OCI-LY1 (cell line): ENCODE data around the gene A4GNT.
"Not testable (repeated sequence)": the region's sequence is repeated elsewhere in the genome, so short reads cannot be mapped to it uniquely, and the experiment has no call there.

ENCODE experiments used
- H2AFZ ChIP-seq: fragments of 200-600 bp; sonication (generic), shearing (Covaris generic); 2 replicates; pipeline ENCODE4 v1.6.0; 2014; ENCODE audit warnings: antibody characterized with exemption, mild to moderate bottlenecking, low read length
- H3F3A ChIP-seq: fragments of 200-600 bp; sonication (generic), shearing (Covaris generic); 2 replicates; pipeline ENCODE4 v1.6.0; 2014; ENCODE audit warnings: mild to moderate bottlenecking, antibody characterized with exemption, low read length, moderate library complexity; ENCODE audit not compliant: insufficient read depth
- H3K27ac ChIP-seq: fragments of 200-600 bp; sonication (generic); 2 replicates; pipeline ENCODE4 v1.5.1; 2014; ENCODE audit warnings: low read length, mixed run types, mild to moderate bottlenecking, low read depth; ENCODE audit not compliant: poor library complexity, severe bottlenecking
- H3K27me3 ChIP-seq: fragments of 200-600 bp; sonication (generic); 2 replicates; pipeline ENCODE4 v1.6.0; 2014; ENCODE audit warnings: antibody characterized with exemption, mild to moderate bottlenecking, low read length, moderate library complexity; ENCODE audit not compliant: insufficient read depth
- H3K36me3 ChIP-seq: fragments of 200-600 bp; sonication (generic); 2 replicates; pipeline ENCODE4 v1.6.1; 2014; ENCODE audit warnings: mild to moderate bottlenecking, antibody characterized with exemption, low read length, moderate library complexity, mixed read lengths; ENCODE audit not compliant: insufficient read depth
- H3K4me1 ChIP-seq: fragments of 200-600 bp; sonication (generic); 2 replicates; pipeline ENCODE4 v1.5.1; 2014; ENCODE audit warnings: mild to moderate bottlenecking, low read length, moderate library complexity; ENCODE audit not compliant: insufficient read depth, severe bottlenecking
- H3K4me2 ChIP-seq: fragments of 200-600 bp; sonication (generic), shearing (Covaris generic); 2 replicates; pipeline ENCODE4 v1.6.1; 2014; ENCODE audit warnings: low read length
- H3K4me3 ChIP-seq: fragments of 200-600 bp; sonication (generic); 2 replicates; pipeline ENCODE4 v1.5.1; 2014; ENCODE audit warnings: low read length, low read depth, mild to moderate bottlenecking, mixed read lengths; ENCODE audit not compliant: poor library complexity, severe bottlenecking
- H3K79me2 ChIP-seq: fragments of 200-600 bp; shearing (Covaris generic); 2 replicates; pipeline ENCODE4 v1.6.1; 2016; ENCODE audit warnings: mixed run types, low read length, mixed read lengths; ENCODE audit not compliant: insufficient read depth
- H3K9ac ChIP-seq: fragments of 200-600 bp; sonication (generic), shearing (Covaris generic); 2 replicates; pipeline ENCODE4 v1.6.1; 2014; ENCODE audit warnings: mild to moderate bottlenecking, low read length, mixed read lengths
- H3K9me2 ChIP-seq: fragments of 200-600 bp; sonication (generic), shearing (Covaris generic); 2 replicates; pipeline ENCODE4 v1.6.1; 2014; ENCODE audit warnings: low read depth, mild to moderate bottlenecking, low read length, mixed read lengths
- H3K9me3 ChIP-seq: fragments of 200-600 bp; shearing (Covaris generic); 2 replicates; pipeline ENCODE4 v1.6.1; 2014; ENCODE audit warnings: low read length, mixed read lengths
- H4K20me1 ChIP-seq: fragments of 200-600 bp; sonication (generic), shearing (Covaris generic); 2 replicates; pipeline ENCODE4 v1.6.0; 2016; ENCODE audit warnings: mild to moderate bottlenecking, low read length; ENCODE audit not compliant: insufficient read depth
- CTCF ChIP-seq: fragments of 200-600 bp; sonication (generic), shearing (Covaris generic); IDR thresholded peaks from 2 replicates; pipeline ENCODE4 v1.5.1; 2017; ENCODE audit warnings: mild to moderate bottlenecking, antibody characterized with exemption, low read length, moderate library complexity, mixed read lengths
- EZH2 ChIP-seq: fragments of 200-600 bp; sonication (generic), shearing (Covaris generic); IDR thresholded peaks from 2 replicates; pipeline ENCODE4 v1.8.0; 2017; ENCODE audit warnings: borderline replicate concordance, mixed run types, mild to moderate bottlenecking, antibody characterized with exemption, low read length, moderate library complexity, mixed read lengths

Gene A4GNT

GRCh38 chr3:138092023-138092422, 40.2 kb downstream of the A4GNT start:
- H3F3A ChIP-seq = no peaks in the 10 kb centered on the region
- 0 out of 2 replicates have a peak, but pooled peaks cover 8% of the 10 kb centered on the region for H3K27me3 ChIP-seq
- H3K9me3 ChIP-seq = no peaks in the 10 kb centered on the region
- H3K4me2 ChIP-seq = no peak overlapping the region
- no peak overlapping the region for H3K9ac ChIP-seq
- no peak for TF ChIP-seq EZH2
- H3K27ac ChIP-seq = no peak overlapping the region
- H2AFZ ChIP-seq = no peak overlapping the region
- H3K79me2 ChIP-seq = no peaks in the 10 kb centered on the region
- H4K20me1 ChIP-seq = no peaks in the 10 kb centered on the region
- no peaks in the 10 kb centered on the region for H3K36me3 ChIP-seq
- no peak overlapping the region for H3K4me3 ChIP-seq
- no peaks in the 10 kb centered on the region for H3K9me2 ChIP-seq
- H3K4me1 ChIP-seq = no peaks in the 10 kb centered on the region

DNA sequence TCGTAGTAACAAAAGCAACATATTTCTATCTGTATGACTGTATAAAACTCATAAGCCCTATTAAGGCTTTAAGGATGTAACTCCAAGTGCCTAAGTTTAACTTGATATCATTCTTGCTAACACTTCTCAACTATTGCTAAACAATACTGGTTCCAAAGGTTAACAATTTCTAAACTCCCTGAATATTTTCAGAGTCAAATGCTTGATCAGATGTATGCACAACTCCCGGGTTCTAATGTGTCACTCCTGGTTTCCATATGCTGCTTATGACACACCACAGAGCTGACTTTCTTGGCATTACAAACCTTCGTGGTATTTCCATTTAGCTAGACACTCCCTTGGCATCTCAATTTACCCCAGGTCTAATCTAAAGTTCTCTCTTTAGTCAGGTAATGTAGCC, 43.1 kb downstream of the A4GNT start:
- H3F3A ChIP-seq = no peaks in the 10 kb centered on the region
- H3K4me2 ChIP-seq = no peak overlapping the region
- no peaks in the 10 kb centered on the region for H3K4me1 ChIP-seq
- H3K36me3 ChIP-seq = no peaks in the 10 kb centered on the region
- no peak overlapping the region for H3K27ac ChIP-seq
- TF ChIP-seq EZH2 (no peak), CTCF (no peak)
- H3K79me2 ChIP-seq = no peaks in the 10 kb centered on the region
- H3K27me3 ChIP-seq = 0 out of 2 replicates have a peak, but pooled peaks cover under 1% of the 10 kb centered on the region
- no peaks in the 10 kb centered on the region for H3K9me2 ChIP-seq
- H3K4me3 ChIP-seq = no peak overlapping the region
- H3K9ac ChIP-seq = no peak overlapping the region
- H3K9me3 ChIP-seq = no peaks in the 10 kb centered on the region
- H2AFZ ChIP-seq = no peak overlapping the region
- H4K20me1 ChIP-seq = no peaks in the 10 kb centered on the region

GRCh38 chr3:138085745-138086144, 46.4 kb downstream of the A4GNT start:
- not testable (repeated sequence) for H3K27me3 ChIP-seq, H3K4me2 ChIP-seq, H3K4me1 ChIP-seq, H3K9me2 ChIP-seq, H3K27ac ChIP-seq, H3K79me2 ChIP-seq, H3K9me3 ChIP-seq, H3K4me3 ChIP-seq, H3K36me3 ChIP-seq, H2AFZ ChIP-seq, H3K9ac ChIP-seq, H3F3A ChIP-seq, H4K20me1 ChIP-seq

- Histone ChIP-seq H4K20me1 (no peaks in the 10 kb centered on the region), H3K36me3 (no peaks in the 10 kb centered on the region), H3K4me1 (no peaks in the 10 kb centered on the region)
Measured at GRCh38 chr3:138084196-138084595, 48.0 kb downstream of the A4GNT start.

More at GRCh38 chr3:138084196-138084595, 48.0 kb downstream of the A4GNT start:
- TF ChIP-seq EZH2 (no peak), CTCF (no peak)
- Histone ChIP-seq H3K79me2 (no peaks in the 10 kb centered on the region), H3F3A (no peaks in the 10 kb centered on the region), H3K4me3 (no peak overlapping the region), H3K9me2 (no peaks in the 10 kb centered on the region), H3K27me3 (peaks cover 5% of the 10 kb centered on the region), H3K4me2 (no peak overlapping the region), H3K27ac (no peak overlapping the region), H3K9ac (no peak overlapping the region), H3K9me3 (no peaks in the 10 kb centered on the region), H2AFZ (no peak overlapping the region)
